ENCODE data around the gene KAT5. TPM values are rescaled to one million over a fixed set of nuclear protein-coding genes. Genes with fewer than 3 reads are reported as not detected.
"Not testable (repeated sequence)": the region's sequence is repeated elsewhere in the genome, so short reads cannot be mapped to it uniquely, and the experiment has no call there.

The KAT5 gene
- total RNA-seq, 1 donor from 2014 or later, result 47.0 TPM

- DNase-seq, result no peak
- Histone ChIP-seq H3K4me3 (no peak overlapping the region), H3K36me3 (no peaks in the 10 kb centered on the region), H3K4me1 (no peaks in the 10 kb centered on the region), H3K27me3 (ENCODE audit: low read depth) (no peaks in the 10 kb centered on the region), H3K27ac (replicated peaks) (no peak overlapping the region), H3K9me3 (replicated peaks) (no peaks in the 10 kb centered on the region)
- TF ChIP-seq, protein P1, sequence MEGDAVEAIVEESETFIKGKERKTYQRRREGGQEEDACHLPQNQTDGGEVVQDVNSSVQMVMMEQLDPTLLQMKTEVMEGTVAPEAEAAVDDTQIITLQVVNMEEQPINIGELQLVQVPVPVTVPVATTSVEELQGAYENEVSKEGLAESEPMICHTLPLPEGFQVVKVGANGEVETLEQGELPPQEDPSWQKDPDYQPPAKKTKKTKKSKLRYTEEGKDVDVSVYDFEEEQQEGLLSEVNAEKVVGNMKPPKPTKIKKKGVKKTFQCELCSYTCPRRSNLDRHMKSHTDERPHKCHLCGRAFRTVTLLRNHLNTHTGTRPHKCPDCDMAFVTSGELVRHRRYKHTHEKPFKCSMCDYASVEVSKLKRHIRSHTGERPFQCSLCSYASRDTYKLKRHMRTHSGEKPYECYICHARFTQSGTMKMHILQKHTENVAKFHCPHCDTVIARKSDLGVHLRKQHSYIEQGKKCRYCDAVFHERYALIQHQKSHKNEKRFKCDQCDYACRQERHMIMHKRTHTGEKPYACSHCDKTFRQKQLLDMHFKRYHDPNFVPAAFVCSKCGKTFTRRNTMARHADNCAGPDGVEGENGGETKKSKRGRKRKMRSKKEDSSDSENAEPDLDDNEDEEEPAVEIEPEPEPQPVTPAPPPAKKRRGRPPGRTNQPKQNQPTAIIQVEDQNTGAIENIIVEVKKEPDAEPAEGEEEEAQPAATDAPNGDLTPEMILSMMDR (IDR thresholded peaks at IDR 0.05; ENCODE audit: borderline replicate concordance), result no peak
- intact Hi-C loops (cut with micrococcal nuclease), result no loop called here
These were observed 39.1 kb upstream of the KAT5 start for GRCh38 chr11:65672982-65673381.

- intact Hi-C loops (cut with micrococcal nuclease), result no loop called here
- TF ChIP-seq, protein P1 (IDR thresholded peaks at IDR 0.05; ENCODE audit: borderline replicate concordance), result no peak
These were observed 31.8 kb upstream of the KAT5 start for GRCh38 chr11:65680192-65680743.

GRCh38 chr11:65683480-65683879 is 28.6 kb upstream of the KAT5 start:
- H3K9me3 ChIP-seq (replicated peaks); H3K27ac ChIP-seq (replicated peaks); H3K4me1 ChIP-seq; H3K36me3 ChIP-seq; H3K4me3 ChIP-seq; H3K27me3 ChIP-seq (ENCODE audit: low read depth); intact Hi-C loops (cut with micrococcal nuclease); DNase-seq: not testable (repeated sequence)

More at GRCh38 chr11:65680192-65680743, 31.8 kb upstream of the KAT5 start:
- H3K4me1 ChIP-seq, result no peaks in the 10 kb centered on the region
- H3K36me3 ChIP-seq, result no peaks in the 10 kb centered on the region
- no peak overlapping the region for H3K27ac ChIP-seq (replicated peaks)
- H3K27me3 ChIP-seq (ENCODE audit: low read depth), result no peaks in the 10 kb centered on the region
- H3K9me3 ChIP-seq (replicated peaks), result no peaks in the 10 kb centered on the region
- no peak overlapping the region for H3K4me3 ChIP-seq
- DNase-seq, result no peak

DNA sequence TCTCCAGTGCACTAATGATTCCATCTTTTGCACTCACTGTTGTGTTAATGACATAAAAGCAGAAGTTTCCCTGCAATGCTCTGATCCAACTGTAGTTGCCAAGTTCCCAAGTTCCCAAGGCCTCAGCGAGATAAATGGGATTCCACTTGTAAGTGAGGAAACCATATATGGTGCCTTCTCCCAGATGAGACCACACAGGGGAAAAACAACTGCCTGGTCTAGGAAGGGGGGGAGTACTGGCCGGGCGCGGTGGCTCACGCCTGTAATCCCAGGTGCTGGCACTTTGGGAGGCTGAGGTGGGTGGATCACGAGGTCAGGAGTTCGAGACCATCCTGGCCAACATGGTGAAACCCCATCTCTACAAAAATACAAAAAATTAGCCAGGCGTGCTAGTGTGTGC is 26.1 kb upstream of the KAT5 start:
- peak overlapping the region; percentile 19 for H3K27ac ChIP-seq (replicated peaks)
- TF ChIP-seq, protein P1 (IDR thresholded peaks at IDR 0.05; ENCODE audit: borderline replicate concordance), result no peak
- intact Hi-C loops (cut with micrococcal nuclease), result no loop called here

DNA sequence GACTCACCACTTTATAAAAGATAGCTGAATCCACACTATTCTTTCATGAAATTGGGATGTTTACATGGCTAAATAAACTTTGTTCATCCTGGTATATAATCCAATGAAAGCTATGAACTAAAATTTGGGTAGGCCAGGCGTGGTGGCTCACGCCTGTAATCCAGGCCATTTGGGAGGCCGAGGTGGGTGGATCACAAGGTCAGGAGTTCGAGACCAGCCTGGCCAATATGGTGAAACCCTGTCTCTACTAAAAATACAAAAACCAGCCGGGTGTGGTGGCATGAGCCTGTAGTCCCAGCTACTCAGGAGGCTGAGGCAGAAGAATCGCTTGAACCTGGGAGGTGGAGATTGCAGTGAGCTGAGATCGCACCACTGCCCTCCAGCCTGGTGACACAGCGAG is 20.2 kb upstream of the KAT5 start:
- peaks cover 14% of the 10 kb centered on the region for H3K4me1 ChIP-seq
- H3K4me3 ChIP-seq; DNase-seq; H3K36me3 ChIP-seq; H3K27me3 ChIP-seq (ENCODE audit: low read depth); intact Hi-C loops (cut with micrococcal nuclease); H3K9me3 ChIP-seq (replicated peaks); H3K27ac ChIP-seq (replicated peaks): not testable (repeated sequence)

More for the DNA sequence above, 26.1 kb upstream of the KAT5 start:
- Histone ChIP-seq H3K27me3 (ENCODE audit: low read depth) (no peaks in the 10 kb centered on the region), H3K4me1 (peaks cover 3% of the 10 kb centered on the region), H3K36me3 (no peaks in the 10 kb centered on the region), H3K9me3 (replicated peaks) (no peaks in the 10 kb centered on the region), H3K4me3 (no peak overlapping the region)
- no peak for DNase-seq

DNA sequence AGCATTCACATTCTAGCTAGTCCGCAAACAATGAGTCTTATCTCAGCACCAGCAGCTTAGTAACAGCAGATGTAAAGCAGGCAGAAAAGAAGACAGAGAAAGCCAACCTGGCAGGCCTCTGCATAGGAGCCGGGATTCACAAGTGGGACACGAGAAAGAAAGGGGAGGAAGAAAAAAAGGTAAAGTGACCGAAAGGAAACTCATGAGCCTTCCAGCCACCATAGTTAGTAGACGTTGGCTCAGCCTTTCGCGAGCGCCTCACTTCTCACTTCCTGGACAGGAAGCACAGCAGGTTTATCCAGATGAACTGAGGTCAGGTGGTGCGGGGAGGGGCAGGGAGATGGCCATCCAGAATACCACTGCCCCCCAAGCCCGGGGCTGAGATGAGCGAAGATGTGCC is 19.7 kb upstream of the KAT5 start:
- TF ChIP-seq, protein P1 (IDR thresholded peaks at IDR 0.05; ENCODE audit: borderline replicate concordance), result no peak
- Histone ChIP-seq H3K36me3 (no peaks in the 10 kb centered on the region), H3K27ac (replicated peaks) (no peak overlapping the region), H3K27me3 (ENCODE audit: low read depth) (no peaks in the 10 kb centered on the region), H3K4me1 (peaks cover 18% of the 10 kb centered on the region), H3K4me3 (no peak overlapping the region), H3K9me3 (replicated peaks) (no peaks in the 10 kb centered on the region)
- DNase-seq, result no peak
- intact Hi-C loops (cut with micrococcal nuclease), result no loop called here

Data from left ventricle myocardium inferior (tissue), 1 donor.